GM18508 (cell line): ENCODE measurements around the gene CHN2.
"Not testable (repeated sequence)": the region's sequence is repeated elsewhere in the genome, so short reads cannot be mapped to it uniquely, and the experiment has no call there.

Source experiments
- ATAC-seq: cut with Tn5 transposase; IDR thresholded peaks from one replicate; pipeline ENCODE4 v1.9.1; 2021; ENCODE audit warnings: moderate number of reproducible peaks; ENCODE audit not compliant: insufficient read depth, unreplicated experiment

CHN2 gene

GRCh38 chr7:29254591-29254990 is 60.0 kb downstream of the CHN2 start:
- ATAC-seq = no peak

GRCh38 chr7:29255199-29255878 is 60.8 kb downstream of the CHN2 start:
- no peak for ATAC-seq

DNA sequence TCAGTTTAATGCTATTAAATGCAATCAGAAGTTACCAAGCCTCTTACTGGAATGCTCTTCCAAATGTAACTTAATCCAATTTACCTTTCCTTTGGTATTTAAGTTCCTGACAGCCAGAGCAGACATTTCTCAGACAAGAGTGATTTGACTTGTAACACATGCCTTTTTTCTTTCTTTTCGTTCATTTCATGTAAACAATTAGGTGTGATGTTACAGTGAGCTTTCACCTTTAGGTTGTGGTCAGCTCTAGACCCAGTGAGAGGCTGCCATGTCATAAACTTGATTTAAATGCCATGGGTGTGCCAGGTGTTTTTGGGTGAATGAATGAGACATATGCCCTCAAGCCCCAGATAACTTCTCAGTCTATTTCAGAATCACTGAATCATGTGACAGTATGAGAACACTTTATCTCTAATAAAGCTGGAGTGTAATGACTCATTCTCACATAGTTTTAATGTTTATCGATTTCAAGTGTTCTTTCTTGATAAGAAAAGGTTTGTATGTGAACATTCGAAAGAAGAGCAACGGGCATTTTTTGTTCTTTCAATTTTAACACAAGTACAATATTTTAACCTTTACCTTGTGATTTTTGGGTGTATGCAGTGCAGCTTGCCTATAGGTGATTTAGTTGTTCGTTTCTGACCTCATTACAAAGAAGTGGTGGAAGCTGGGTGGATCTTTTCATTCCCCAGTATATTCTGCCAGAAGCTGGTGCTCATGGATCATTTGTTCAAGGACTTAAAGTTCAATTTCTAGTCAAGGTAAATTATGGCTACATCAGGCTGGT is 61.5 kb downstream of the CHN2 start:
- no peak for ATAC-seq

DNA sequence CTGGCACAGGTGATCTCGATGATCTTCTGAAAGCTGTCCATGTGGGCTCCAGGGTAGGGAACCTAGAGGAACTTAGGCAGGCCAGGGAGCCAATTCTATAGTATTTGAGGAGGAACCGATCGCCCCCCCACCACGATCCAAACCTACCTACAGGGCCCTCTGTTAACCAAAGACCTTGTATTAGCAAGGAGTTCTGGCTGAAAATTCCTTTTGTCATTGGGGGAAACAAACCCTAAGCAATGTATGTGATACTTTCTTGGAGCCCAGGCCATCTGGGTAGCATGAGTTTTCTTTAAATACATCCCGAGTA is 62.1 kb downstream of the CHN2 start:
- no peak for ATAC-seq

DNA sequence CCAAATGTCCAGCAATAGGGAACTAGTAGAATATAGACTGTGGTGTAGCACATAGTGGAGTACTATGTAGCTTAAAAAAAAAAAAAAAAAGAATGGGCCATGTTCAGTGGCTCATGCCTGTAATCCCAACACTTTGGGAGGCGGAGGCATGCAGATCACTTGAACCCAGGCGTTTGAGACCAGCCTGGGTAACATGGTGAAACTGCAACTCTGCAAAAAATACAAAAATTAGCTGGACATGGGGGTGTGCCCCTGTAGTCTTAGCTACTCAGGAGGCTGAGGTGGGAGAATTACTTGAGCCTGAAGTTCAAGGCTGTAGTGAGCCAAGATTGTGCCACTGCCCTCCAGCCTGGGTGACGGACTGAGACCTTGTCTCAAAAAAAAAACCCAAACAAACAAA is 64.4 kb downstream of the CHN2 start:
- no peak for ATAC-seq

DNA sequence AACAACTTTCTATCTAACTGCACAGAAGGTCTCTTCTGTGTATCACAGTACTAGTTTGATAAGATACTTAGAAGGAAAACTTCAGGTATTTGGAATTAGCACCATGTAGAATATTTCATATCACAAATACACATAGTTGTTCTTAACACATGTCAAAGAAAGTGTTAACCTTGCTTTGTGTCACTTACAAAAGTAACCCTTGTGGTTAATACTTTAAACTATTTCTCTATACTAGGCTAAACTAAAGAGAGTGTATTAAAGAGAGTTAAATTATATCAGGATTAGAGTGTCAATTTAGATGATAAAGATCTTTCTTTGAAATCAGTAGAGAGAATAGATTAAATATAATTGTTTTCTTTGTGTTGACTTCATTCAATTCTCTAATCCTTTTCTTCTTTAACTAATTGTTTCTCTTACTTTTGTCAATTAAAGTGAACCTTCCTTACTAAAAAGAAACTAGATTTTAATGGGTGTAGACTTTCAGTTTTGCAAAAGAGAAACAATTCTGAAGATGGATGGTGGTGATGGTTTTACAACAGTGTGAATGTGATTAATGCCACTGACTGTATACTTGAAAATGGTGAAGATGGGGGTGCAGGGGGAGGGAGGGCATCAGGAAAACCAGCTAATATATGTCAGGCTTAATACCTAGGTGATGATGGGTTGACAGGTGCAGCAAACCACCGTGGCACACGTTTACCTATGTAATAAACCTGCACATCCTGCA is 67.8 kb downstream of the CHN2 start:
- no peak for ATAC-seq

GRCh38 chr7:29263601-29264207 is 69.1 kb downstream of the CHN2 start:
- not testable (repeated sequence) for ATAC-seq

DNA sequence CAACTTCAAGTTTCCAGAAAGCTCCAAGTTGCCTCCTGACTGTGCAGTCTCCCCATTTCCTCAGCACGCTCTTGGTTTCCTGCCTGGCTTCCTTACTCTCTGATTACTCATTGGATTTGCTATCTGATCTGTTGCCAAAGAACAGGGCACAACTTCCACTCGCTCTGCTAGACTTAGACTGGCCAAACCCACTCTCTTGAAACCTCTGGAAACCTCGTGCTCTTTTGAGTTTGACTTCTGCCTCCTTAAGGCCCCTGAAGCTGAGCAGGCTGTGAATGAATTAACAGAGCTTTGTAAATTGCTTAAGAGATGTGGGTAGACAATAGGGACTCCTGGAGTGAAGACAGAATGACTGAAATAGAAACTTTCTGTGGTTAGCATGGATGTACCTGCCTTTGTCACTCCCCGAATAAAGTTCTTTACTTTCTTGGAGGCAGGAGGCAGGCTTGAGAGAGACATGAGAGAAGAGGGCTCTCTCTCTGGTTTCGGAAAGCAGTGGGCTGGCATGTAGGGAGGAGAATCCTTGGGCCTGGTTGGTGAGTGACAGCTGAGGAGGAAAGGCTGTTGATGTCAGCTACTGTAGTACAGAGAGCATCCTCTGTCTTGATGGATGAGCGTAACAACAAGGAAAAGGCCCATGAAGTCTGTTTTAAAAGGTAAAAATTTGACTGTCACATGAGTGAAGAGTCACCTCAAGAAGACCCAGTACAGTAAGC is 70.8 kb downstream of the CHN2 start:
- no peak for ATAC-seq

DNA sequence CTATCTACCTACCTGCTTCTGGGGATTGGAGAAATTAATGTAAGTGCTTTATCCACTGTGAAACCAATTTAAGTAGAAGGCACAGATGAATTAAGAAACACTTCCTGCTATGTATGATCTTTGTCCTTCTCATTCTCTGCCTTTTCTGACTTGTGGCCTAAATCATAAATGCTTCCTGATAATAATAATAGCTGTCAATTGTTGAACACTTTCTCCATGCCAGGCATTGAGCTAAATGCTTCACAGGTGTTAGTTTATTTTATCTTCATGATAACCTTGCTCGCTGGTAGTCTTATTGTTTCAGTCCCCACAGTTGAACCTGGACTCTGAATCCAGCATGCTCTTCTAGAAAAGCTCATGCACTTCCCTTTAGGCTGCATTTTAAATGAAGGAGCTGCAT is 75.4 kb downstream of the CHN2 start:
- no peak for ATAC-seq

GRCh38 chr7:29270594-29271318 is 76.2 kb downstream of the CHN2 start:
- no peak for ATAC-seq

GRCh38 chr7:29271319-29271658 is 76.7 kb downstream of the CHN2 start:
- ATAC-seq = no peak

- ATAC-seq = no peak
These were observed 77.5 kb downstream of the CHN2 start for GRCh38 chr7:29272057-29272456.

GRCh38 chr7:29274146-29275017 is 79.8 kb downstream of the CHN2 start:
- ATAC-seq = no peak

DNA sequence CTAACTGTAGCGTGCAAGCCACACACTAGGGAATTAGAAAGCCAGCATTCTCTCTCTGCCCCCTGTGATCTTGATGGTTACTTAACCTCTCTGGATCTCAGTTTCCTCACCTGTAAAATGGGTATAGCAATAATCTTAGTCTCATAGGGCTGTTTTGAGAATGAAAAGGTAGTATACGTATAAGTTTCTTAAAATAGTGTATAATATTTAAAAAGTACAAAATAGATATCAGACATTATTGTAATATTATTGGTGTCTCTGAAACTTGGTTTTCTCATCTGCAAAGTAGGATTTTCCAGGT is 80.4 kb downstream of the CHN2 start:
- no peak for ATAC-seq

GRCh38 chr7:29275493-29275892 is 80.9 kb downstream of the CHN2 start:
- no peak for ATAC-seq

GRCh38 chr7:29276199-29276598 is 81.6 kb downstream of the CHN2 start:
- no peak for ATAC-seq

- ATAC-seq = no peak
These were observed 82.2 kb downstream of the CHN2 start for GRCh38 chr7:29276806-29277205.

DNA sequence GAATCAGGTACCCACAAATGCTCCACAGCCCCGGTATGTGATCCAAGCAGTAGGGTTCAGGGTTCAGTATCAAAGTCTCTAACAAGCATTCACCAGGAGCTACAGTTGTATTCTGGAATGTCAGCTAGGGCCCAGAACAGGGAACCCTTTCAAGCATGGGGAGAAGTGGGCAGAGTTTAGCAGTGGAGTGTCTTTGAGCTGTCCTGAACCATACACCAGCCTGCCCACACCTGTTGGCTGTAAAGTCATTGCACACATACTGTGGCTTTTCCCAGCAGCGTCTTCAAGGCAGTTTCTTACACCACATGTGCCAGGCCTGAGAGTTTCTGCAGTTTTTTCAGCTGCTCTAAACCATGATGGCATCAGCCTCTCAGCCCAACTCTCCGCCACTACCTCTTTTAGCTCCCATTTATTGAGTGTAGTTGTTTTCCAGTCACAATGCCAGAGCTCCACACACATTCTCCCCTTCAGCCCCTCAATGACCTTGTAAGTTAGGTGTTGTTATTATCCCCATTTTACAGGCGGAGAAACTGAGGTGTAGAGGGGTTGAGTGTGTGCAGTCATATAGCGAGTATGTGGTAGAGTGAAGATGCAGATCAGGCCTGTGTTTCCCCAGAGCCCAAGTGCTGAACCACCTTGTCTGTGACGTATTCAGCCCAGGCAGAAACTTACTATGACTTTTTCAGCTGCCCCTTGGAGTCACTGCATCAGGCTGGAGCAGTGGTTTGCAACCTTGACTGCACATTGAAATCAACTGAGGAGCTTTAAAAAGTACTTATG is 83.1 kb downstream of the CHN2 start:
- ATAC-seq = no peak
